ENCODE data around the gene KAZALD1.

- TF ChIP-seq GATA3 (IDR thresholded peaks at IDR 0.05; ENCODE audit: low read depth, low read length), result no peak
- TF ChIP-seq GATA2 (IDR thresholded peaks at IDR 0.05; ENCODE audit: low read depth, low read length), result no peak
Observed at GRCh38 chr10:101085846-101086245, 24.1 kb downstream of the KAZALD1 start.

Data from SH-SY5Y (cell line).